ENCODE data around the gene PPP1R14C.
"Not testable (repeated sequence)": the region's sequence is repeated elsewhere in the genome, so short reads cannot be mapped to it uniquely, and the experiment has no call there.

Gene PPP1R14C

DNA sequence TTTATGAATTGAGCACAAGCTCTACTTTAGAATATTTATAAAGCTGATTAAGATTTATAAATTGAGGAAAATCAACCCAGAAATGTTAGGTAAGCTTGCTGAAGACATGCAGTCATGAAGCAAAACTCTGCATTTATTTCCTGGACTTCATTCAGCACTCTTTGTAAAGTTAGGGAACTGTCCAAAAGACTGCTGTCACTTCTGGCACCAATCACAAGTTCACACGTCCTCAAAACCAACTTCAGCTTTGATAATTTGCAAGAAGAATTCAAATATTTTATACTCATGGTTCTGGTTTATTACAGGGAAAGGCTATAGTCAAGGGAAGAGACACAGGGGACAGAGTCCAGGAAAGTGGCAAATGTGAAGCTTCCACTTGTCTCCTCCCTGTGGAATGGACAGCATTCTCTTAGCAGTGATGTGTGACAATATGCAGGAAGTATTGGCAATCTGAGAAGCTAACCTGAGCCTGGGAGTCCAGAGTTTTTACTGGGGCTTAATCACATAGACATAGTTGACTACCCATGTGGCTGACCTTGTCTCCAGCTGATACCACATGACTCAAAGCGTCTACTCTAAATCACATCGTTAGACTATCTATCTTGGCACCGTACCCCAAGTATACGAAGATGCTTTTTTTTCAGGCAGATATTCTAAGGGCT is 85.4 kb downstream of the PPP1R14C start:
- DNase-seq, result no peak

DNA sequence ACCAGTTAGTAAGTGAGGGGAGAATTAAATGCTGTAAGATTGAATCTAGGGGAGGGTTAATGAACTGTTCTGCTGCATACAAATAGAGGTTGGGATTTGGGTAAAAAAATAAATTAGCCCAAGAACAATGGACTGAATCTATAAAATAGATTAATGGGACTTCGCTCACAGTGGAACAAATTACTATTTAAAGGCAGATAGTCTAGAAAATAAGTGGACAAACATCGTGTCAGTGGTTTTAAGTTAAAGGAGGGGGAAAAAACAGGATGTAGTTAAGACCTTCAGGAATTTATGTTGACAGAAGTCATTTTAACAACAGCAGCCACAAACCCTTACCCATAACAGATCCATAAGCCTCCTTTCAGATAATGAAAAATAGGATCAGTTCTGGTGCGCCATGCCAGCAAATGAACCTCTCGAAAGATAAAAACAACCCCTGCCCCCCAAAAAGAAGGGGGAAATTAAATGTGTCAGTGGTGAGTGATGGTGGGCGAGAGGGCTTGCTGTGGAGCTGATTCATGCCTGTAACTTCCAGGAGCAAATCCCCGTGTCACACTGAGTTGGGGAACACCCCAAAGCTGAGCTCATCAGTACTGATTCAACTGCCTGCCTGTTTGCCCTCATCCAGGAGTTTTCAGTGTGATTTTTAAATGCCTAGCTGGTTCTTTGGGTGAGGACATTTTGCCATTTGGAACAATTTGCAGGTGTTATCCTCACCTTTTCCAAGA is 86.8 kb downstream of the PPP1R14C start:
- no peak for DNase-seq

DNA sequence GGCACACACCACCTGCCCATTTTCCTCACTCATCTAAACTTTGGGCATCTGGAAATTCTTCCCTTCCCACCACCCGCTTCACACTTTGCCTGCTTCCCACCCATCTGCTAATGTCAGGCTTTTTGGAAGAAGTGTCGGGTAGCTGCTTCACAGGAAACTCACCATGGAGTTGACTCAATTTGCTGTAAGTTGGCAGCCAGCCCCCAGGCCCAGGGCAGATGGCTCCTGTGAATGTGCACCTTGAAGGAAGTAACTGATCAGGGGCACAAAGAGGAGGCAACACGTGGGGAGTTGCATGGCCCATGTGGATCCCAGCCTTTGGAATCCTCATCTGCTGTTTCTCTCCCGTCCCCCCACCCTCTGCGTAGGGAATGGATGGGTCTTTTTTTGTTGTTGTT is 87.3 kb downstream of the PPP1R14C start:
- DNase-seq, result no peak

DNA sequence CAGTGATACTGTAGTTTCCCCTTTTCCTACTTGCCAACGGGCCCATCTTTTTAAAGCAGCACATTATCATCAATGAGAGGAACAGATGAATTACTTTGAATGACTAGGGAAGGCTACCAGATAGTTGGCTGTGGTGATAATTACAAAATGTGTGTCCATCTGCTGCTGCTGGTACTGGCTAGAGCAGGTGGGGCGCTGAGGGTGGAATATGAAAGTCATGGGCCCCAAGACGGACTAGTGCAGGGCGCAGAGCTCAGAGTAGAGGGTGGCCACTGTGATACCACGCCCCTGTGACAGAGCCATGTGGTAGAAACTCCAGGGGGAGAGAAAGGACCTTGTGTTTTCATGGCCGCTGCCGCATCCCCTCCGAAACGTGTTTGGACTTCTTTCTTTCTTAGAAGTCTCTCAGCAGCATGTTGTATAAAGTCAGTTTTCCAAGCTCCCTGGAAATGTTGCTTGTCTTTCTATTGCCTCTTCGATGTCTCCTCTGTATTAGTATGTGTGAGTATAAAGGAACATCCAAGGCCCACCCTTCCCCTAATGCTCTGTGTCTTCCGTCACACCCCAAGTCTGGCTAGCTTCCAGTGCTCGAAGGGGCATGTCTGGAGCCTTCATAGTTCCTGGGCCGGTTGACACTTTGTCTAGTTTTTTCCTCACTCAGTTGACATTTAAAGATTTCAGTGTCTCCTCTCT is 88.1 kb downstream of the PPP1R14C start:
- DNase-seq, result no peak

DNA sequence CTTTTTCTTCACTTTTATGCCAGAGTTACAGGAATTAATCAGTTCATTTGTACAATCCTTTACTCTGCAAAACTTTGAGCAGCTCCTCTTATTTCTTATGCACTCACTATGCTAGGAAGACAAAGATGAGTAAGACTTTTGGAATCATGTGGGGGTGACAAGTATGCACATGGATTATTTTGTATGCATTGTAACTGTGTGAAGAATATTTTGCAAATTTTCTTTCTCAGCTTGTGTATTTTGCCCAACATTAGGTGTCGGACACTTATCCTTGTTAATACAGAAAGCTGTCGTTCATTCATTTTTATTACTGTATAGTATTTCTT is 88.6 kb downstream of the PPP1R14C start:
- no peak for DNase-seq

DNA sequence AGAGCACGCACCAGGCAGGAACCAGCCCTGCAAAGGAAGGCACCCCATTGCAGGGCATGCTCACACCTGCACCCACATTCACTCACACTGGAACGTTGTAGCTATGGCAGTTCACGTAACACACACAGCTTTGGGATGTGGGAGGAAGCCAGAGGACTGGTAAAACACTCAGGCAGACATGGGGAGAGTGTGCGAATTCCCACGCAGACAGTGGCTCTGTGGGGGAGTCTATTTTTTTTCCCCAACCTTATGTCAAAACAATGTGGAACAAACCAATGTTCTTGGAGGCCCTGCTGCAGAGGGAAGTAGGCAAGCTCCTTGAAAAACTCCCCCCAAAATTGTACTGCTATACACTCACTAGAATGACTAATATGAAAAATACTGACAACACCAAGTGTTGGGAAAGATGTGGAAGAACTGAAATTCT is 91.0 kb downstream of the PPP1R14C start:
- no peak for DNase-seq

DNA sequence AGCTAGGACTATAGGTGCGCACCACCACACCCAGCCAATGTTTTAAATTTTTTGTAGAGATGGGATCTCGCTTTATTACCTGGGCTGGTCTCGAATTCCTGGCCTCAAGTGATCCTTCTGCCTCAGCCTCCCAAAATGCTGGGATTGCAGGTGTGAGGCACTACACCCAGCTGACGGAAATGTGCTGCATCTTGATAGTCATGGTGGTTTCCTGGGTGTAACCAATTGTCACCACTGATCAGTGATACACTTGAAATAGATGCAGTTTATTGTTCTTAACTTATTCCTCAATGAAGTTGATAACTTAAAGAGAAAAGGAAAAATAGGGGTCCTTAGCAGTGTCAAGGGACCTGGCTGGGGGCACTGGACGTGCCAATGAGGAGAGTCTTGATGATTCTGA is 92.4 kb downstream of the PPP1R14C start:
- no peak for DNase-seq

DNA sequence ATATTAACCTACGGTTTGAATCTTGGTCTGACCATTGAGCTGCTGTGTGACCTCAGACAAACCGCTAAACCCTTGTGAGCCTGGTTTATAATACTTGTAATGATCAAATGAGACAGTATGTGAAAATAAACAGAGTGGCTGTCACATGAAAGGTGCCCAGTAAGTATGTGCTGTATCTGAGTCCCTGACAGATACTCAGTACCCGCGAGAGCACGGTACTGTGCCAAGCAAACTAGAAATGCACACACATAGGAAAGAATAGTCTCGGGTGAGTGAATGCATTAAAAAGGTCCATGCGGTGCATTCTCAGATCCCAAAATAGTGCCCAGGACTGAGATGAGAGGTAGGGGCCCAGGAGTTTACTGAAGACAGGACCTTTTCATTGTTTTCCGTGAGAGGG is 93.3 kb downstream of the PPP1R14C start:
- no peak for DNase-seq

DNA sequence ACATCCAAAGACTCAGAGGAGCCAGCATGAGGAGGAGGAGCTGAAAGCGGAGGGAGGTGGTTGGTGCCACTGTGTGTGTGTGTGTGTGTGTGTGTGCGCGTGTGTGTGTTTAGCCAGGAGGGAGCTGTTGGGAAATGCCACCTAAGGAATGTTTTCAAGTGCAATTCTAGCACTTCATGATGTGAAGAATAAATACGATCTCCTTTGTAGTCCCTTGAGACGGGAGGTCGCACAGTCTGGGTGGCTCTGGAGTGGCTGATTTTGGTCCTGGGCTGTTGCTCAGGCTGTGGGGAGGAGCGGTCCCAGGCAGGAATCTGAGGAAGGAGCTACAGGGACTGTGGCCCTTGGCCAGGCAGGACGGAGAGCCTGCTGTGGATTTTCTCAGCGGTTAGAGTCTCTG is 93.7 kb downstream of the PPP1R14C start:
- DNase-seq, result no peak

DNA sequence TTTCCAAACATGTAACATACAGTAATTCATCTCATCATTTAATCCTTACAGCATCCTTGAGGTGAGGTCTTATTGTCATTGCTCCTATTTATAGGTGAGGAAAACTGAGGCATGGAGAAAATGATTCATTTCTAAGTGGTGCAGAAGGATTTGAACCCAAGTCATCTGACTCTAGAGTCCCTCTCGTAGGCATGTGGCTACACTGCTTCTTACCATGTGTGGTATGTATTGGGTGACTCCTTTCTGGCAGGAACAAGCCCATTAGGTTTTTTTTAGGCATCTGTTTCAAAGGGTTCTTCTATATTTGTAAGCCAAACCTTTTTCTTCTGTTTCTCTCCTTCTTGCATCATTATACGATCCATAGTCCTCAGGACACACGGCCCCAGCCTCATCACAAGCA is 94.8 kb downstream of the PPP1R14C start:
- no peak for DNase-seq

DNA sequence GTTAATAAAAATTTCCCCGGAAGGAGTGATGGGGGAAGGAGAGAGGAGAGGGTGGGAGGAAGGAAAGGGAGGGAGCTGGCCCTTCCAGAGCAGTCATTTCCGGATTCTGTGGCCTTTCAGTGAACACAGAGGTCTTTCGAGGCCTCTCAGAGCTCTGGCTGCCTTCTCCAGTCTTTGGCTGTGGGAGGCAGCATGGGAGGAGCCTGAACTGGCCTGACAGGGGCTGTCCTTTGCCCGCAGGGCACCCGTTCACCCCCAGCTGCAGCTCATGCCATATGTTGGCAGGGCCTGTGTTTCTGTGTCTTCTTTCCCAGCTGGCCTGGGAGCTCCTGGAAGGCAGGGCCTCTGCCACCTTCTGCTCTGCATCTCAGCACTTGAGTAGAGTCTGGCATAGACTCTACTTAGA is 95.5 kb downstream of the PPP1R14C start:
- DNase-seq, result peak; percentile 41

DNA sequence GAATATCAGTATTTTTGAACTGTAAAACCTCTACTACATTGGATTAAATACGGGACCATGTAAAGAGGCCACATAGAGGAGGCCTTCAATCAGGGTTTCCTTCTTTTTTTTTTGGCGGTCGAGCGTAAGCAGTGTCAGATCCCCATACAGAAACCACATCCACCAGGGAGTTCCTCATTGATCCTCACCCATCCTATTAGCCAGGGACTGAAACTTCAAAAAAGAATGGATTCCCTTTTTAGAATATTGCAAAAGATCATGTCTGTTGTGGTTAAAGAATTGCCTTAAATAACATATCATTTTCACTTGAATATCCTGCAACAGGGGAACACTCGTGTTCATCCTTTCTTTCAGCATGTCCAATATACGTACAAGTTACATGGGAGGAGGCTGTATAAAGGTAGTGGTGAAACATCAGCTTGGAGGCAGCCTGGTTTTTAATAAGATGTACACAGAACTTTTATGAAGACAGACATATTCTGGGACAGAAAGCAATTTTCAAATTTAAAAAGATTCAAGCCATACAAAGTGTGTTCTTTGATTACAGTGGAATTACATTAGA is 96.1 kb downstream of the PPP1R14C start:
- DNase-seq, result no peak

DNA sequence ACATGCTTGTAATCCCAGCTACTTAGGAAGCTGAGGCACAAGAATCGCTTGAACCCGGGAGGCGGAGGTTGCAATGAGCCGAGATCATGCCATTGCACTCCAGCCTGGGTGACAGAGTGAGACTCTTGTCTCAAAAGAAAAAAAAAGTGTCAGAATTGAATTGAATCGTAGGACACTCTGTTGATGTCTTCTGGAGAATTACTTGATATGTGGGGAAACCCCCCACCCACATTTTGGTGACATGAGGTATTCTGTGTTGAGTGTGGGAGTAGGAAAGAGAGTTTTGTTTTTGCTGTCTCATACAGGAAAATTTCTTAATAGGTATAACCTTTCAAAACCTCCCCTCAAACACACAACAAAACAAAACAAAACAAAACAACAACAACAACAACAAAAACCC is 98.9 kb downstream of the PPP1R14C start:
- not testable (repeated sequence) for DNase-seq

DNA sequence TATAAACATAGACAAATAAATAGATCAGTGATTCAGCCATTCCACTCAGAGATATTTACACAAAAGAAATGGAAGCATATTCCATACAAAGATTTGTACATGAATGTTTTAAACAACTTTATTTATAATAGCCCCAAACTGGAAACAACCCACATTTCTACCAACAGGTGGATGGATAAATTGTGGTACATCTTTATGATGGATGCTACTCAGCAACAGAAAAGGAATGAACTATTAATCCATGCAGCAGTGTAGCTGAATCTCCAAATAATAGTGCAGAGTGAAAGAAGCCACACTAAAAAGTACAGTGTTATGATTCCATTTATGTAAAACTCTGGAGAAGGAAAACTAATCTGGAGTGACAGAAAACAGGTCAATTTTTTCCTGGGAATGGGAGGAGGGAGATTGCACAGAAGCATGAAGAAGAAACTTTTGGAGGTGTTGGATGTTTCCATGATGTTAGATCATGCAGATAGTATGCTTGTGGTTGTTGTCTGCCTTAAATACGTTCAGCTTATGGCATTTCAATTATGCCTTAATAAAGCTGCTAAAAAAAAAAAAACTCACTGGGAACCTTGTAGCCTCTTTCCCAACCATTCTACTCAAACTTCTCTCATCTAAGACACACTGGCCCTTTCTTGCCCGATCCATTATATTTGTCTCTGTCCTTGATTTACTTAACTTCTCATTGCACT is 100.9 kb downstream of the PPP1R14C start:
- DNase-seq, result no peak

DNA sequence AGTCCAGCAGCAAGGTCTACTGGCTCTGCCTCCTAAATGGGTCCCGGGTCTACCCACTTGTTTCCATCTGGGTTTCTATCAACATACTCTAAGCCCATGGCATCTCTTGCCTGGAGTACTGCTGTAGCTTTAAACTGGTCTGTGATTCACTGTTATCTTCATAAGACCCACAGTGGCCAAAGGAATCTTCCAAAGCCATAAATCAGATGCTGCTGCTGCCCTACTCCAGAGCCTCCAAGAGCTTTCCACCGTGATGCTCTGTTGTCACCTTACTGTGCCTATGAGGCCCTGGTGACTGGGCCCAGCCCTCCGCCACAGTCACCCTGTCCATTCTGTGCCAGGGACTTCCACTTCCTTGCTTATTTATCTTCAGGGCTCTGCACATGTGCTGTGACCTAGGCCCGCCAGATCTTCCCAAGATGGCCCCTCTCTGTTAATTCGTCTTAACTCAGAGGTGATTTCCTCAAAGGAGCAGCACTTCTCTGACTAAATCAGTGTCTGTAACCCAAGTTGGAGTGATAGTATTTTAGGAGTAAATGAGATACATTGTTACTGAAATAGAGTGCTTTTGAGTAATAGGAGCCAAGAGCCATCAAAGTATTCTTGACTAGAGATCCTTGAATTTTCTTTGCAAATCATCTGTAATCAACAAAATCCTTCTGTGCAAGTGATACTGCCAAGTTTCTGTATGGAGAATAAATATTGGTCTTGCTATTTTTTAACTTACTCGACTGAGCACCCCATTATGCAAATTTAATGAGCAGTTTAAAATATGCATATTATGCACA is 102.5 kb downstream of the PPP1R14C start:
- no peak for DNase-seq

DNA sequence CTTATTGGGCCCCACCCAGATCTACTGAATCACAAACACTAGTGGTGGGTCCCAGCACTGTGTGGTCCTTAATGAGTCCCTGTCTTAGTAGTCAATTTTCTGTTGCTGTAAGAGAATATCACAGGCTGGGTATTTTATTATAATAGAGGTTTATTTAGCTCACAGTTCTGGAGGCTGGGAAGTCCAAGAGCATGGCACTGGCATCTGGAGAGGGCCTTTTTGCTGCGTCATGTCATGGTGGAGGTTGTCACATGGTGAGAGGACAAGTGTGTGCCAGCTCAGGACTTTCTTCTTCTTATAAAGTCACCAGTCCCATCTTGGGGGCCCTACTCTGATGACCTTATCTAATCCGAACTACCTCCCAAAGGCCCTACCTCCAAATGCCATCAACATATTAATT is 105.0 kb downstream of the PPP1R14C start:
- DNase-seq, result no peak

DNA sequence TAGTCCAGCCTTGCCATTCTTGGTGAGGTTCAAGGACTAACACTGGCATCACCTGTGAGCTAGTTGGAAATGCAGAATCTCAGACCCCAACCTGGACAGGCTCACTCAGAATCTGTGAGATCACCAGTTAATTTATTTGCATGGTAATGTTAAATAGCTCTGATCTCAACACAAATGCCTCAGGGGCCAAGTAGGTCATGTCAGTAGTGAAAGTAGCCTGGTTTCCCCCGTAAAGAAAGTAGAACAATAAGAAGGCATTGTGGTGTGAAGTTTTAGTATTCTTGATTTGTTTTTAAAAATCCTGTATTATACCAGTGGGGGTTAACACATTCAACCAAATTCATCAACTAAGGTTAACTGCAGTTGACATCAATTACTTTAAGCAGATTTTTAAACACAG is 105.5 kb downstream of the PPP1R14C start:
- DNase-seq, result no peak

DNA sequence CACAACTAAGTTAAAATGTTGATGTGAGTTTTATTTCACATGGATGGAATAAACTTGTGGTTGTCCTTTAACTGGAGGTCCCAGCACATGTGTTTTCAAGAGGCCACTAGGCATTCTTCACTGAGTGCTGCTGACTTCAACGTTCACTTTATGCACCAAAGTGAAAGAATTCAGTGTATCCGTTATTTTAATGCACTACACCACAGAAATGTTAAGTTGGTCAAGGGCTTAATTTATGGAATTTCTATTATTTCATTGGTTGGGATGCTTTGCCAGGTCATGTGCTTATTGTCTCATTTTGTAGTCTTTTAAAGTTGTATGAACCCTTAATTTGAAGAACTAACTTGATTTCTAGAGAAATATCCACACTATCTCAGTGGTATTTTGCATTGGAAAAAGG is 106.4 kb downstream of the PPP1R14C start:
- DNase-seq, result no peak

DNA sequence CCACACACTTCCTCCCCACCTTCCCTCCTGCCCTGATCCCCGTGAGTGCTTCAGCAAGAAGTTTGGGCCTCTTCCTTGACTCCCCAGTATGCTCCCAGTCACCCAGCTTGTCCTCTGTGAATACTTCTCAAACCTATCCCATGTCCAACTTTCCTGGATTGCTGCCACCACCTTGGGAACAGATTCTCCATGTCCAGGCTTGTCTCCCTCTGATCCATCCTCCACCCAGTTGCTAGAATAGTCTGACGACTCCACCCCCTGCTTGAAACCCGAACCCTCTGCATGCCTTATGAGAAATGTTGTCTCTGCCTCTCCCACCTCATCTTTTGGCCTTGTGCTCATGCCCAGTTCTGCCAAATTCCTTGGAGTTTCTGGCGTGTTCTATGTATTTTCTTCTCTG is 108.0 kb downstream of the PPP1R14C start:
- peak; percentile 68 for DNase-seq

DNA sequence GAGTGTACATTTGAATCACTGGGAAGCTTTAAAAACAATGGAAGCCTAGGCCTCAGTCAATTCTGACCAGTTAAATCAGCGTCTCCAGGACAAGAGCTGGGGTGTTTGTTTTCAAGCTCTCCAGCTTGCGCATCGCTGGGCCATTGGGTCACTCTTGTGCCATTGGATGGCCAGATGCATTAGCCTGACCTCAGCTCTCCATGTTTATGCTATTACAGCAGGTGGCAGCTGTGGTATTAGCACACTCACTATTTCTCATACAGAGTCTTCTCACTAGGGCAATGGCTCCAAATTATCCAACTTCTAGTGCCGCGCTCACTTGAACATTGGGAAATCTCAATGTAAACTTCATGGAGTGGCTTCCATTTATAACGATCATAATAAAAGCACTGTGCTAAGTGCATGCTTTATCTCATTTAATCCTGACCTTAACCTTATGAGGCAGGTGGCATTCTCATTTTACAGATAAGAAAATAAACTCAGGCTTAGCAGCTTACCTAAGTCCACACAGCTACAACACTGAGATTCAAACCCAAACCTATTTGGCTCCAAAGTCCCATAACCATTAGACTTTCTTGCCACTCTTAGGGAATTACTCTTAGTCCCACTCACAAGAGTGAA is 108.8 kb downstream of the PPP1R14C start:
- no peak for DNase-seq

DNA sequence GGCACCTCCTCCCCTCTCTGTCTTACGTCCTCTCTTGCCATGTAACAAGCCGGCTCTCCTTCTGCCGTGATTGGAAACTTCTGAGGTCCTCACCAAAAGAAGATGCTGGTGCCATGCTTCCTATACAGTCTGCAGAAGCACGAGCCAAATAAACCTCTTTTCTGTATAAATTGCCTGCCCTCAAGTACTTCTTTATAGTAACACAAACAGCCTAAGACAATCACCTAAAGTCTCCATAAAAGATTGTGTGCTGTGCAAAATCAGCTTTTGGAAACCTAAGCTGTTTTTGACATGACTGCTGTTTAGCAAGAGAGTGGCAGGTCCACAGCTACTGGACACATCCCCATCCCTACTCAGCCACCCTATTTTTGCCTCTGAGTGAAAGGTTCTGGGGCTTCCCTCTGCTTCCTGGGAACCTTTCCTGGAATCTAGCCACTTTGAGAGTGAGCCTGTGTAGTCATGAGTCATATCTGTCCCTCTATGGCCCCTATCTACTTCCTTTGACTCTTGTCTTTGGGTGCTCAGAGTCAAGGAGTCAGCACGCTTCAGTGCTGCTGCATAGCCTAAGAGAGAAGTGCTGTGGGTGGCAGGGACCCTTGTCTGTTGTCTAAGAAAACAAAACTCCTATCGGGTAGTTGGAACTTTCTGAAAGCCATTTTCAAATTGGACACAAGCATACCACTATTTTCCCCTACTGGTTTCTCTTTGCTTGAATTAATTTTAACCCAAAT is 110.0 kb downstream of the PPP1R14C start:
- no peak for DNase-seq

Measured in femur (tissue), 1 donor.